NCI-H2196 treated with DMSO at 0.1 percent for 48 hours (cell line): ENCODE measurements around the gene CGA.
A peak's percentile ranks its signal among the peaks of the same experiment; 100 is the strongest.

Experiments
- DNase-seq: peaks from one replicate; lab custom pipeline; 2025; ENCODE audit not compliant: unreplicated experiment; lab: John Stamatoyannopoulos, UW

The CGA gene

GRCh38 chr6:87089135-87089534 is 5.8 kb downstream of the CGA start:
- no peak for DNase-seq

GRCh38 chr6:87088076-87088475 is 6.8 kb downstream of the CGA start:
- DNase-seq: no peak

GRCh38 chr6:87082160-87082721 is 12.7 kb downstream of the CGA start:
- no peak for DNase-seq

GRCh38 chr6:87078983-87079616 is 15.8 kb downstream of the CGA start:
- peak; percentile 16 for DNase-seq

- DNase-seq: no peak
Measured at GRCh38 chr6:87075168-87075567, 19.7 kb downstream of the CGA start.

GRCh38 chr6:87074101-87074621 is 20.7 kb downstream of the CGA start:
- no peak for DNase-seq

GRCh38 chr6:87071683-87072082 is 23.2 kb downstream of the CGA start:
- no peak for DNase-seq

- no peak for DNase-seq
Measured at GRCh38 chr6:87070741-87071140, 24.2 kb downstream of the CGA start.

- DNase-seq: no peak
Measured at GRCh38 chr6:87068795-87069194, 26.1 kb downstream of the CGA start.

- DNase-seq: peak; percentile 11
Measured at GRCh38 chr6:87066449-87067333, 28.2 kb downstream of the CGA start.

- DNase-seq: no peak
Measured at GRCh38 chr6:87065117-87065516, 29.8 kb downstream of the CGA start.

- no peak for DNase-seq
Measured at GRCh38 chr6:87059943-87060342, 35.0 kb downstream of the CGA start.

GRCh38 chr6:87054143-87054833 is 40.6 kb downstream of the CGA start:
- DNase-seq: no peak

GRCh38 chr6:87053312-87053711 is 41.6 kb downstream of the CGA start:
- no peak for DNase-seq

GRCh38 chr6:87049779-87050178 is 45.1 kb downstream of the CGA start:
- DNase-seq: no peak

GRCh38 chr6:87045521-87046075 is 49.3 kb downstream of the CGA start:
- no peak for DNase-seq

GRCh38 chr6:87040729-87041128 is 54.2 kb downstream of the CGA start:
- DNase-seq: no peak
